ENCODE measurements around the gene LST1. TPM values are rescaled to one million over a fixed set of nuclear protein-coding genes. Genes with fewer than 3 reads are reported as not detected.
A peak's percentile ranks its signal among the peaks of the same experiment; 100 is the strongest.

LST1 gene
- total RNA-seq, 1 experiment from 2014 or later = 0.66 TPM

DNA sequence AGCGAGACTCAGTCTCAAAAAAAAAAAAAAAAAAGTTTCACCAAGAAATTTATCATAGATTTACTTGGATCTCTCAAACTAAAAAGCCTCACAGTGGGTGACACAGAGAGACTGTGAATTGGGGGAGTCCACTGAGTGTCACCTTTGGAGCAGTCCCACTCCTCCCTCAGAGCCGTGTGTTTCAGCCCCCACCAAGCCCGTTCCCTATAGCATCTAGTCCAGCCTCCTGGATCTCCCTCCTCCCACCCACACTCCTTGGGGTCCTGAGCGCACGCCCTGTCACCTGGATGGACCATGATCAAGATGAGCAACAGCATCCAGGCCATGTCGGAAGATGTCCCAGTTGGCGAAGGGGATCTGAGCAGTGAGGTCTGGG is 6.3 kb downstream of the LST1 start (continued):
- TF ChIP-seq MXD4 (CRISPR knock-in tag; IDR thresholded peaks at IDR 0.05; ENCODE audit: borderline replicate concordance) (no peak), TEAD4 (CRISPR knock-in tag; IDR thresholded peaks at IDR 0.05) (no peak), KAT7 (CRISPR knock-in tag; IDR thresholded peaks at IDR 0.05; ENCODE audit: borderline replicate concordance) (no peak), ZNF121 (CRISPR knock-in tag; IDR thresholded peaks at IDR 0.05) (no peak)

DNA sequence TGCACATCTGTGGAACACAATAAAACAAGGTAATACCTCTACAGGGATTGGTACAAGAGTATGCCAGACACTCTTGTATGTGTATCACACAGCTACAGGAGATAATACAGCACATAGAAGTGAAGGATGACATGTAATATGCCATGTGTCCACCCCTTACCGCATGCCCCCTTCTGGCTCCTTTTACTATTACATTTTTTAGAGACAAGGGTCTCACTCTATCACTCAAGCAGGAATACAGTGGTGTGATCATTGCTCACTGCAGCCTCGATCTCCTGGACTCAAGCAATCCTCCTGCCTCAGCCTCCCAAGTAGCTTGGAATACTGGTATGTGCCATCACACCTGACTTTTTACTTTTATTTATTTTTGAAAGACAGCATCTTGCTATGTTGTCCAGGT is 10.9 kb downstream of the LST1 start:
- no peaks in the 10 kb centered on the region for H3K36me3 Mint-ChIP-seq
- no peak for DNase-seq (ENCODE audit: low spot score)
- ChIA-PET CTCF (interaction anchor here (0.5 to 11.6 kb wide), 13 partner anchors 8 to 172 kb away, joined by 3 to 319 read pairs (median 8); partner anchors contain the start of genes ATP6V1G2, LST1, LTB and LY6G5B), POLR2A (no interaction called here)
- no peak overlapping the region for H3K27ac Mint-ChIP-seq
- ATAC-seq = peak; percentile 49
- H3K27me3 Mint-ChIP-seq (ENCODE audit: low read depth) = no peaks in the 10 kb centered on the region
- TF ChIP-seq, protein P1, sequence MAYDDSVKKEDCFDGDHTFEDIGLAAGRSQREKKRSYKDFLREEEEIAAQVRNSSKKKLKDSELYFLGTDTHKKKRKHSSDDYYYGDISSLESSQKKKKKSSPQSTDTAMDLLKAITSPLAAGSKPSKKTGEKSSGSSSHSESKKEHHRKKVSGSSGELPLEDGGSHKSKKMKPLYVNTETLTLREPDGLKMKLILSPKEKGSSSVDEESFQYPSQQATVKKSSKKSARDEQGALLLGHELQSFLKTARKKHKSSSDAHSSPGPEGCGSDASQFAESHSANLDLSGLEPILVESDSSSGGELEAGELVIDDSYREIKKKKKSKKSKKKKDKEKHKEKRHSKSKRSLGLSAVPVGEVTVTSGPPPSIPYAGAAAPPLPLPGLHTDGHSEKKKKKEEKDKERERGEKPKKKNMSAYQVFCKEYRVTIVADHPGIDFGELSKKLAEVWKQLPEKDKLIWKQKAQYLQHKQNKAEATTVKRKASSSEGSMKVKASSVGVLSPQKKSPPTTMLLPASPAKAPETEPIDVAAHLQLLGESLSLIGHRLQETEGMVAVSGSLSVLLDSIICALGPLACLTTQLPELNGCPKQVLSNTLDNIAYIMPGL (CRISPR knock-in tag; IDR thresholded peaks at IDR 0.05) = no peak
- peak; percentile 48 for TF ChIP-seq CTCF (IDR thresholded peaks at IDR 0.05)
- TF ChIP-seq, protein P2, sequence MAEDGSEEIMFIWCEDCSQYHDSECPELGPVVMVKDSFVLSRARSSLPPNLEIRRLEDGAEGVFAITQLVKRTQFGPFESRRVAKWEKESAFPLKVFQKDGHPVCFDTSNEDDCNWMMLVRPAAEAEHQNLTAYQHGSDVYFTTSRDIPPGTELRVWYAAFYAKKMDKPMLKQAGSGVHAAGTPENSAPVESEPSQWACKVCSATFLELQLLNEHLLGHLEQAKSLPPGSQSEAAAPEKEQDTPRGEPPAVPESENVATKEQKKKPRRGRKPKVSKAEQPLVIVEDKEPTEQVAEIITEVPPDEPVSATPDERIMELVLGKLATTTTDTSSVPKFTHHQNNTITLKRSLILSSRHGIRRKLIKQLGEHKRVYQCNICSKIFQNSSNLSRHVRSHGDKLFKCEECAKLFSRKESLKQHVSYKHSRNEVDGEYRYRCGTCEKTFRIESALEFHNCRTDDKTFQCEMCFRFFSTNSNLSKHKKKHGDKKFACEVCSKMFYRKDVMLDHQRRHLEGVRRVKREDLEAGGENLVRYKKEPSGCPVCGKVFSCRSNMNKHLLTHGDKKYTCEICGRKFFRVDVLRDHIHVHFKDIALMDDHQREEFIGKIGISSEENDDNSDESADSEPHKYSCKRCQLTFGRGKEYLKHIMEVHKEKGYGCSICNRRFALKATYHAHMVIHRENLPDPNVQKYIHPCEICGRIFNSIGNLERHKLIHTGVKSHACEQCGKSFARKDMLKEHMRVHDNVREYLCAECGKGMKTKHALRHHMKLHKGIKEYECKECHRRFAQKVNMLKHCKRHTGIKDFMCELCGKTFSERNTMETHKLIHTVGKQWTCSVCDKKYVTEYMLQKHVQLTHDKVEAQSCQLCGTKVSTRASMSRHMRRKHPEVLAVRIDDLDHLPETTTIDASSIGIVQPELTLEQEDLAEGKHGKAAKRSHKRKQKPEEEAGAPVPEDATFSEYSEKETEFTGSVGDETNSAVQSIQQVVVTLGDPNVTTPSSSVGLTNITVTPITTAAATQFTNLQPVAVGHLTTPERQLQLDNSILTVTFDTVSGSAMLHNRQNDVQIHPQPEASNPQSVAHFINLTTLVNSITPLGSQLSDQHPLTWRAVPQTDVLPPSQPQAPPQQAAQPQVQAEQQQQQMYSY (CRISPR knock-in tag; IDR thresholded peaks at IDR 0.05) = no peak
- no peak for TF ChIP-seq RELA (CRISPR knock-in tag; IDR thresholded peaks at IDR 0.05; ENCODE audit: borderline replicate concordance)
- no peak for TF ChIP-seq GRHL2 (CRISPR knock-in tag; IDR thresholded peaks at IDR 0.05; ENCODE audit: insufficient replicate concordance, severe bottlenecking)
- TF ChIP-seq, protein P3, sequence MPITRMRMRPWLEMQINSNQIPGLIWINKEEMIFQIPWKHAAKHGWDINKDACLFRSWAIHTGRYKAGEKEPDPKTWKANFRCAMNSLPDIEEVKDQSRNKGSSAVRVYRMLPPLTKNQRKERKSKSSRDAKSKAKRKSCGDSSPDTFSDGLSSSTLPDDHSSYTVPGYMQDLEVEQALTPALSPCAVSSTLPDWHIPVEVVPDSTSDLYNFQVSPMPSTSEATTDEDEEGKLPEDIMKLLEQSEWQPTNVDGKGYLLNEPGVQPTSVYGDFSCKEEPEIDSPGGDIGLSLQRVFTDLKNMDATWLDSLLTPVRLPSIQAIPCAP (CRISPR knock-in tag; IDR thresholded peaks at IDR 0.05) = no peak
- TF ChIP-seq, protein P4, sequence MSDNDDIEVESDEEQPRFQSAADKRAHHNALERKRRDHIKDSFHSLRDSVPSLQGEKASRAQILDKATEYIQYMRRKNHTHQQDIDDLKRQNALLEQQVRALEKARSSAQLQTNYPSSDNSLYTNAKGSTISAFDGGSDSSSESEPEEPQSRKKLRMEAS (CRISPR knock-in tag; IDR thresholded peaks at IDR 0.05) = no peak
- TF ChIP-seq, protein P5, sequence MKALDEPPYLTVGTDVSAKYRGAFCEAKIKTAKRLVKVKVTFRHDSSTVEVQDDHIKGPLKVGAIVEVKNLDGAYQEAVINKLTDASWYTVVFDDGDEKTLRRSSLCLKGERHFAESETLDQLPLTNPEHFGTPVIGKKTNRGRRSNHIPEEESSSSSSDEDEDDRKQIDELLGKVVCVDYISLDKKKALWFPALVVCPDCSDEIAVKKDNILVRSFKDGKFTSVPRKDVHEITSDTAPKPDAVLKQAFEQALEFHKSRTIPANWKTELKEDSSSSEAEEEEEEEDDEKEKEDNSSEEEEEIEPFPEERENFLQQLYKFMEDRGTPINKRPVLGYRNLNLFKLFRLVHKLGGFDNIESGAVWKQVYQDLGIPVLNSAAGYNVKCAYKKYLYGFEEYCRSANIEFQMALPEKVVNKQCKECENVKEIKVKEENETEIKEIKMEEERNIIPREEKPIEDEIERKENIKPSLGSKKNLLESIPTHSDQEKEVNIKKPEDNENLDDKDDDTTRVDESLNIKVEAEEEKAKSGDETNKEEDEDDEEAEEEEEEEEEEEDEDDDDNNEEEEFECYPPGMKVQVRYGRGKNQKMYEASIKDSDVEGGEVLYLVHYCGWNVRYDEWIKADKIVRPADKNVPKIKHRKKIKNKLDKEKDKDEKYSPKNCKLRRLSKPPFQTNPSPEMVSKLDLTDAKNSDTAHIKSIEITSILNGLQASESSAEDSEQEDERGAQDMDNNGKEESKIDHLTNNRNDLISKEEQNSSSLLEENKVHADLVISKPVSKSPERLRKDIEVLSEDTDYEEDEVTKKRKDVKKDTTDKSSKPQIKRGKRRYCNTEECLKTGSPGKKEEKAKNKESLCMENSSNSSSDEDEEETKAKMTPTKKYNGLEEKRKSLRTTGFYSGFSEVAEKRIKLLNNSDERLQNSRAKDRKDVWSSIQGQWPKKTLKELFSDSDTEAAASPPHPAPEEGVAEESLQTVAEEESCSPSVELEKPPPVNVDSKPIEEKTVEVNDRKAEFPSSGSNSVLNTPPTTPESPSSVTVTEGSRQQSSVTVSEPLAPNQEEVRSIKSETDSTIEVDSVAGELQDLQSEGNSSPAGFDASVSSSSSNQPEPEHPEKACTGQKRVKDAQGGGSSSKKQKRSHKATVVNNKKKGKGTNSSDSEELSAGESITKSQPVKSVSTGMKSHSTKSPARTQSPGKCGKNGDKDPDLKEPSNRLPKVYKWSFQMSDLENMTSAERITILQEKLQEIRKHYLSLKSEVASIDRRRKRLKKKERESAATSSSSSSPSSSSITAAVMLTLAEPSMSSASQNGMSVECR (CRISPR knock-in tag; IDR thresholded peaks at IDR 0.05; ENCODE audit: borderline replicate concordance) = no peak
- H3K4me1 Mint-ChIP-seq = peaks cover 17% of the 10 kb centered on the region
- H3K4me3 Mint-ChIP-seq = no peak overlapping the region
- no peaks in the 10 kb centered on the region for H3K9me3 Mint-ChIP-seq

Measured in WTC11 (cell line).